ENCODE data around the gene ZNF618.

The ZNF618 gene

GRCh38 chr9:113989714-113990569 is 113.8 kb downstream of the ZNF618 start:
- DNase-seq: peak; percentile 36

- no peak for DNase-seq
These were observed 114.4 kb downstream of the ZNF618 start for GRCh38 chr9:113990570-113990907.

GRCh38 chr9:113990975-113991471 is 114.9 kb downstream of the ZNF618 start:
- DNase-seq: peak; percentile 44

DNA sequence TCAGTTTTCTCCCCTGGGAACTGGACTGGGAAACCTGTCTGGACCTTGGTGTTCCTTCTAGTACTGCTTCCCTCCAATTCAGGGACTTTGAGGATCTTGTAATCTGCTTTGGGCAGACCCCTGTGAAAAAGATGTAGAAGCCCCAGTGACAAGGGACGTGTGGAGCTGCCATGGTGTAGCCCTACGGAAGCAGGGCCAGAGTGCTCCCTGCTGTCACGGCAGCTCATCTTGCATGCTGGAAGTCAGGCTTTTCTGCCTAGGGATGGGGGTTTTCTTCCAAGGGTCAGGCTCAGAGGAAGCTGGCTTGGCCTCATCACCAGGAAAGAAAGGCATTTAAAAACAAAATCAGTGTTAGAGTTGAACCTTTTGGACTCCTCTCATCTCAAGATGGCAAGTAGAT is 115.6 kb downstream of the ZNF618 start:
- DNase-seq: no peak

- DNase-seq: peak; percentile 50
These were observed 116.3 kb downstream of the ZNF618 start for GRCh38 chr9:113992276-113992951.

- peak; percentile 36 for DNase-seq
These were observed 116.9 kb downstream of the ZNF618 start for GRCh38 chr9:113992994-113993393.

DNA sequence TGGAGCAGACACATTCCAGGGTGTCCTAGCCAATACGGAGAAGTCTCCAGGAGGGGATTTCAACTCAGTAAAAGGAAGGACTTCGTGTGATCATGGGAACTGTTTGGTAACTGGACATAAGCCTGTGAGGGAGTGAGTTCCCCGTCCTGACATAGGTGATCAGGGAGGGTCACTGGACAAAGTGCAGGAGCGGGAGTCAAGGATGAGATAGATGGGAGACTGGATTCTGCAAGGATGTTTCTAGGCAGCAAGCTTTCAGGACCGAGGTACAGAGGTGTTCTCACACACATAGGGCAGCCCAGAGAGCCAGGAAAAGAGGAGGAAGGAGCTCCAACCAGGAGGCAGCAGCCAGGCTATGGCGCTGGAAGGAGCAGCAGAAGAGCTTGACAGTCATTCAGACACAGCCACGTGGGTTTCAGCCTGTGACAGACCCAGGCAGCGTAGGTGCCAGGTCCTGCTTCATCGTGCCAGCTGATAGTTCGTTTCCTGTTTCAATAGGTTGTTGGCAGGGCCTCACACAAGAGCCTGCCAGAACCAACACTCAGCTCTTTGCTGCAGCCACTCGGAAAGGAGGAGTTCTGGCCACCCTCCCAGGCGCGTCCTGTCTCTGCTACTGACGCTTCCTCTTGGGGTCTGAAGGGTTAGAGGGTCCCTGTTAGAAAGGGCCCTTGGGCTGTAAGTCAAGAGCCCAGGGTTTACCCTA is 117.9 kb downstream of the ZNF618 start:
- DNase-seq: peak; percentile 38

GRCh38 chr9:113995401-113995800 is 119.3 kb downstream of the ZNF618 start:
- no peak for DNase-seq

DNA sequence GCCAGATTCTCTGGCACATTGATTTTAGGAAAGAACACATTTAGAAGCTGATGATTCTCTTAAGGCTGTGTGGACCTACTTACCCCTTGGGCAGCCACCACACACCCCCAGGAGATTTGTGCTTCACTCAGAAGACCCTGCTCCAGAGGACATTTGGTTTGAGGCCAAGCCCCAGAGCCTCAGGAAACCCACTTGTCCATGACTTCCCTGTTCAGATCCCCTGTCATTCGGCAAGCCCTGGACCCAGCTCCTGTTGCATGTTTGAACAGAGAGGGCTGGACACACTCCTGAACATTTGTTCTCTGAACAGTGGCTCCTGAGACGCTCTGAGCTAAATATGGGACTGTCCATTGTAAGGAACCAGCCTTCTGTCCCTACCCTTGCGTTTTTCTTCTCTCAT is 119.9 kb downstream of the ZNF618 start:
- DNase-seq: peak; percentile 21

GRCh38 chr9:113996531-113997001 is 120.5 kb downstream of the ZNF618 start:
- DNase-seq: peak; percentile 39

- peak; percentile 22 for DNase-seq
These were observed 121.0 kb downstream of the ZNF618 start for GRCh38 chr9:113997064-113997463.

DNA sequence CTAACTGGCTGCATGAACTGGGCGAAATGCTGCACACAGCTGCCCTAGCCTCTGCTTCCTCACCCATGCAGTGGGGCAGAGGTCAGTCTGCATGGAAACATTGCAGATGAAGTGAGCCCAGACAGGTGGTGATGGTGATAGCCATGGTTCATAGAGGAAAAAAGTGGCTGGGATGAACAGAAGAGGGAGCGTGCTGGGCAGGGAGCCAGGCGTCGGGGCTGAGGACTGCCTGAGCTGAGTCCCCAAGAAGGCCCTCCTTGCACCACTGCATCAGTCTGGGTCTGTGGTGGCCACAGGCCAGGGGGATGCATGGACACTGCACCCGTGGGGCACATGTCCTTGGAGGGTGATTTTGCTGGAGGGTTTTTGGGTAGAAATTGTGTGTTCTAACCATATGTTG is 121.5 kb downstream of the ZNF618 start:
- peak; percentile 33 for DNase-seq

DNA sequence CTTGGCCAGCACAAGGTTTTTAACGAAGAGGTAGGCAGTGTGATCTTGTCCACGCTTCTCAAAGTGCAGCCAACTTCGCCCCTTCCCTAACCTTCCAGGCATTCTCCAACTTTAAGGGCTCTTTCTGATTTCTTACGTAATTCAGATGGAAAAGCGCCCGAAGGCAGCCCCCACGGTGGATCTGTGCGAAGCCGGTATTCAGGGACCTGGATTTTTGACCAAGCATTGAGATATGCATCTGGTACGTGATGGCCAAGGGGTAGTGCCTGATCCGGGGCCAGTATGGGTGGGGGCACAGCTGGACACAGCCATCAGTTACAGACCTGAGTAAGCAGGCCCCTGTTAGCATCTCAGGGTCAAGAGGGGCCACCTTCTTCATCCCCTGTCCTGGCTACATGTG is 122.0 kb downstream of the ZNF618 start:
- DNase-seq: no peak

DNA sequence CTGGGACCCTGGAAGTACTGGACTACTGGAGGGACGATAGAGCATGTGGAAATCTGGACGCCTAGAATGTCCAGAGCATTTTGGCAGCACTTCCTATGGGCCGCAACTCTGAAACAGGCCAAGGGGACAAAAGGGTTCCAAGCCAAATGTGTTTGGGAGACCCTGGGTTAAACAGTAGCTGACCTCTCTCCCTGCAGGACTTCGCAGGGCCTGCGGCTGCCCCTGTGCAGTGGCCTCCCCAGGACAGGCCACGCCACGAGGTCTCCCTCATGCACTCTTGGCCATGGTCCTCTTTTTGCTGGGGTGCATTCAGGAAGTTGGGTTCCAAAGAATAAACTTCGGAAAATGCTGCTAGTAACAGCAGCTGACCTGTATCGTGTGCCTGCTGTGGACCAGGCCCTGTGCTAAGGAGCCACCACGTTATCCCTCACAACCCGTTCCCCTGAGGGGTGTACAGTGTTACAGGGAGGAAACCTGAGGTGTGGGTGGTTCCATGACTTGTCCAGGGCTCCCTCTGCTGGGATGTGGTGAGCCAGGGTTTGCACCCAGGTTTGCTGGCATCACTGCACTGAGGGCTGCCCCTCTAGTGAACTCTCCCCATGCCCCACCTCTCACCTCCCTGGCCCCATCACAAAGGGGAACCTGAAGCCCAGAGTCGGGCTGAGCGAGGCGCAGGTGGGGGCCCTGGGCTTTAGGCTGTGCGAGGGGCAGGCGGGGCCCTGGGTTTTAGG is 122.6 kb downstream of the ZNF618 start:
- peak; percentile 37 for DNase-seq

DNA sequence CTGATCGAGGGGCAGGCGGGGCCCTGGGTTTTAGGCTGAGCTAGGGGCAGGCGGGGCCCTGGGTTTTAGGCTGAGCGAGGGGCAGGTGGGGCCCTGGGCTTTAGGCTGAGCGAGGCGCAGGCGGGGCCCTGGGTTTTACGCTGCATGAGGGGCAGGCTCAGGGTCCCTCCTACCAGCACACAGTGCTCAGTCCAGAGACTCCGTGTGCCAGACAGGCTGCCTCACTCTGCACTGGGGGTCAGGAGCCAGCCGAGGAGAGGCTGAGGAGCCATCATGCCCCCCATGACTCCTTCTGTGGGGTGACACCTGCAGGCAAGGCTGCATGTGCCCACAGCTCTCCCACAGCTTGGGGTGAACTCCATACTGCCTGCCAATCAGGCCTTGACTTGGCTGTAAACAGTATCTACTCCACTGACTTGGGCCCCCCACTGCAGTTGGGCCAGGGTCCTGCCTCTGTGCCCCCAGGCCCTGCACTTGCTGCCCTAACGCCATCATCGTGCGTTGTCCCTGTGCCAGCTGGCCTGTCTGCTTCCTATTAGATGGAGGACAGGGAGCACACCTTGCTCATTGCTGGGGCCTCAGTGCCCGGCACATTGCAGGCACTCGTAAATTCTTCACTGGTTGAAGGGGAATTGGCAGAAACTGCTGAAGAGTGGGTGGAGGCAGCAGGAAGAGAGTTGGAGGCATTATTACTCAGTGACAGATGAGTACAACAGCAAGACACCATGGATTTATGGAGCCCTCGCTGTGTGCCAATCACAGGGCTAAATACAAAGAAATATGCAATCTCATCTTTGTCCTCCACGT is 123.3 kb downstream of the ZNF618 start:
- DNase-seq: peak; percentile 53

DNA sequence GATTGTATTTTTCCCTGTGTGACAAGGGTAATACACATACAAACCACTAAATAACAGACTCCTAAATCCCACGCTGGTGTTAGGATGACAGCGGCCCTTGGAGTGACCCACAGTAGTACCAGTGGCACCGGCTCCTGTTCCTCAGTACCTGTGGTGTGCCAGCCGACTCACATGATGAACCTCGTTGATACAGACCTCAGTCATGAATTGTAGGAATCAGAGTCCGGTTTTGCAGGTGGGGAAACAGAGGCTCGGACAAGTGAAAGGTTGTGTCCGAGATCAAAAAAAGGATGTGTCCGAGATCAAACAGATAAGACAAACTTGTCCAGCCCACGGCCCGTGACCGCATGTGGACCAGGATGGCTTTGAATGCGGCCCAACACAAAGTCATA is 124.0 kb downstream of the ZNF618 start:
- DNase-seq: peak; percentile 27

- DNase-seq: peak; percentile 39
These were observed 124.7 kb downstream of the ZNF618 start for GRCh38 chr9:114000671-114001409.

GRCh38 chr9:114001410-114001685 is 125.2 kb downstream of the ZNF618 start:
- DNase-seq: peak; percentile 1

GRCh38 chr9:114001794-114002261 is 125.7 kb downstream of the ZNF618 start:
- DNase-seq: peak; percentile 33

- DNase-seq: peak; percentile 46
These were observed 126.3 kb downstream of the ZNF618 start for GRCh38 chr9:114002271-114002985.

- DNase-seq: peak; percentile 38
These were observed 126.9 kb downstream of the ZNF618 start for GRCh38 chr9:114002986-114003350.

Measured in activated effector memory CD4-positive, alpha-beta T cell treated with anti-CD3 and anti-CD28 coated beads, Interleukin-2, amount 50 U/mL, for 16 hours (primary cell).